ENCODE results near the gene PLK4.
"Not testable (repeated sequence)": the region's sequence is repeated elsewhere in the genome, so short reads cannot be mapped to it uniquely, and the experiment has no call there.

Gene PLK4

GRCh38 chr4:127880763-127881562 lies at the start of gene PLK4:
Gene PLK4 (plus strand): TSS chr4:127880893. CDS start chr4:127881135, 242 bp downstream.
- peak; percentile 99 for DNase-seq

- peak; percentile 43 for DNase-seq
Measured at GRCh38 chr4:127832585-127832984, 48.1 kb upstream of the PLK4 start.

- no peak for DNase-seq
Measured at GRCh38 chr4:127843704-127844600, 36.7 kb upstream of the PLK4 start.

GRCh38 chr4:127844601-127845116 lies 36.0 kb upstream of the PLK4 start:
- DNase-seq = no peak

GRCh38 chr4:127846061-127846460 lies 34.6 kb upstream of the PLK4 start:
- no peak for DNase-seq

- DNase-seq = no peak
Measured at GRCh38 chr4:127846765-127847164, 33.9 kb upstream of the PLK4 start.

GRCh38 chr4:127849505-127850234 lies 31.0 kb upstream of the PLK4 start:
- DNase-seq = no peak

GRCh38 chr4:127852661-127853060 lies 28.0 kb upstream of the PLK4 start:
- no peak for DNase-seq

- no peak for DNase-seq
Measured at GRCh38 chr4:127856196-127856812, 24.4 kb upstream of the PLK4 start.

GRCh38 chr4:127856813-127857447 lies 23.8 kb upstream of the PLK4 start:
- no peak for DNase-seq

- DNase-seq = no peak
Measured at GRCh38 chr4:127857641-127858040, 23.1 kb upstream of the PLK4 start.

GRCh38 chr4:127868196-127868595 lies 12.5 kb upstream of the PLK4 start:
- DNase-seq = no peak

- DNase-seq = no peak
Measured at GRCh38 chr4:127870281-127870680, 10.4 kb upstream of the PLK4 start.

GRCh38 chr4:127870688-127871087 lies 10.0 kb upstream of the PLK4 start:
- no peak for DNase-seq

GRCh38 chr4:127875791-127876190 lies 4.9 kb upstream of the PLK4 start:
- no peak for DNase-seq

- no peak for DNase-seq
Measured at GRCh38 chr4:127881563-127881864, 821 bp downstream of the PLK4 start.

GRCh38 chr4:127888559-127888958 lies 7.9 kb downstream of the PLK4 start:
- DNase-seq = no peak

GRCh38 chr4:127889903-127890302 lies 9.2 kb downstream of the PLK4 start:
- DNase-seq = no peak

GRCh38 chr4:127896069-127896468 lies 15.4 kb downstream of the PLK4 start:
- no peak for DNase-seq

- DNase-seq = no peak
Measured at GRCh38 chr4:127896528-127896927, 15.8 kb downstream of the PLK4 start.

- DNase-seq = not testable (repeated sequence)
Measured at GRCh38 chr4:127899682-127900081, 19.0 kb downstream of the PLK4 start.

GRCh38 chr4:127905029-127905428 lies 24.3 kb downstream of the PLK4 start:
- no peak for DNase-seq

All from suppressor macrophage treated with lipopolysaccharide for 4 hours (primary cell).